GM11168 (cell line): ENCODE data around the gene GTSE1.

Source experiments
- in situ Hi-C: fragments of 300-500 bp; cut with MboI; formaldehyde crosslinking; loops from one replicate; pipeline ENCODE4 v1.12.0; 2022; ENCODE audit warnings: low sequenced_read_pairs; ENCODE audit not compliant: unreplicated experiment

The GTSE1 gene

GRCh38 chr22:46360097-46360496 lies 63.4 kb downstream of the GTSE1 start:
- in situ Hi-C loops, result no loop called here

- in situ Hi-C loops, result no loop called here
Measured at GRCh38 chr22:46360891-46361290, 64.2 kb downstream of the GTSE1 start.

- in situ Hi-C loops, result no loop called here
Measured at GRCh38 chr22:46361826-46362202, 65.1 kb downstream of the GTSE1 start.

- in situ Hi-C loops, result no loop called here
Measured at GRCh38 chr22:46362203-46362933, 65.7 kb downstream of the GTSE1 start.

- in situ Hi-C loops, result no loop called here
Measured at GRCh38 chr22:46362934-46363515, 66.4 kb downstream of the GTSE1 start.

- in situ Hi-C loops, result no loop called here
Measured at GRCh38 chr22:46363611-46364321, 67.1 kb downstream of the GTSE1 start.

- in situ Hi-C loops, result loop anchor here (5.0 kb wide), 1 partner anchor 168 kb away; no protein-coding TSS in a partner anchor
Measured at GRCh38 chr22:46364341-46365165, 67.9 kb downstream of the GTSE1 start.

GRCh38 chr22:46365166-46365624 lies 68.5 kb downstream of the GTSE1 start:
- in situ Hi-C loops, result loop anchor here (5.0 kb wide), 1 partner anchor 167 kb away; no protein-coding TSS in a partner anchor

- in situ Hi-C loops, result loop anchor here (5.0 kb wide), 1 partner anchor 166 kb away; no protein-coding TSS in a partner anchor
Measured at GRCh38 chr22:46366327-46366731, 69.7 kb downstream of the GTSE1 start.

GRCh38 chr22:46366801-46367706 lies 70.4 kb downstream of the GTSE1 start:
- in situ Hi-C loops, result loop anchor here (5.0 kb wide), 1 partner anchor 165 kb away; no protein-coding TSS in a partner anchor

- in situ Hi-C loops, result loop anchor here (5.0 kb wide), 1 partner anchor 165 kb away; no protein-coding TSS in a partner anchor
Measured at GRCh38 chr22:46367707-46368191, 71.1 kb downstream of the GTSE1 start.

- in situ Hi-C loops, result loop anchor here (5.0 kb wide), 1 partner anchor 164 kb away; no protein-coding TSS in a partner anchor
Measured at GRCh38 chr22:46368422-46368821, 71.8 kb downstream of the GTSE1 start.

- in situ Hi-C loops, result loop anchor here (5.0 kb wide), 1 partner anchor 163 kb away; no protein-coding TSS in a partner anchor
Measured at GRCh38 chr22:46368871-46369715, 72.4 kb downstream of the GTSE1 start.

GRCh38 chr22:46369716-46370583 lies 73.3 kb downstream of the GTSE1 start:
- in situ Hi-C loops, result loop anchor here (5.0 kb wide), 1 partner anchor 162 kb away; no protein-coding TSS in a partner anchor

GRCh38 chr22:46370584-46371291 lies 74.1 kb downstream of the GTSE1 start:
- in situ Hi-C loops, result no loop called here

- in situ Hi-C loops, result no loop called here
Measured at GRCh38 chr22:46371623-46372226, 75.1 kb downstream of the GTSE1 start.
